Common myeloid progenitor, CD34-positive (primary cell): ENCODE results near the gene PMFBP1.

Experiments used
- CTCF ChIA-PET: fragments of 350-600 bp; sonication (Branson Sonifier 250); formaldehyde crosslinking; loops from one replicate; lab custom pipeline; 2021; ENCODE audit warnings: antibody characterized with exemption; lab: Charles Lee
- POLR2A ChIA-PET: fragments of 350-600 bp; sonication (Branson Sonifier 250); formaldehyde crosslinking; loops from one replicate; lab custom pipeline; 2021; ENCODE audit warnings: antibody characterized with exemption; lab: Charles Lee
- DNase-seq, 3 donors: peaks; one replicate each; pipeline versions ENCODE4 v3.0.0 to v3.0.0-alpha.2; 2013
- H3K27ac ChIP-seq, 2 experiments: 1 replicate in 1 of 2; 2 replicates in 1 of 2; pipeline ENCODE4 v1.7.0; 2013; ENCODE audit warnings: inconsistent platforms in 2 of 2, low read length in 2 of 2, mild to moderate bottlenecking in 2 of 2, low read depth in 1 of 2, moderate library complexity in 1 of 2; ENCODE audit not compliant: severe bottlenecking in 2 of 2, insufficient read depth in 1 of 2, poor library complexity in 1 of 2
- H3K27me3 ChIP-seq, 5 experiments: replicated peaks in 2 of 5; 1 replicate in 3 of 5; 2 replicates in 2 of 5; pipeline versions ENCODE4 v1.6.1 to v1.7.0; 2013; ENCODE audit warnings: low read length in 4 of 5, mild to moderate bottlenecking in 2 of 5, moderate library complexity in 2 of 5, inconsistent platforms in 1 of 5; ENCODE audit not compliant: insufficient read depth in 5 of 5, control insufficient read depth in 4 of 5
- H3K36me3 ChIP-seq, 4 experiments: 1 replicate in 2 of 4; 2 replicates in 2 of 4; pipeline versions ENCODE4 v1.6.1 to v1.7.0; 2013; ENCODE audit warnings: low read length in 3 of 4, control low read depth in 1 of 4, mild to moderate bottlenecking in 1 of 4; ENCODE audit not compliant: control insufficient read depth in 4 of 4, insufficient read depth in 4 of 4
- H3K4me1 ChIP-seq, 4 experiments: 1 replicate in 3 of 4; 2 replicates in 1 of 4; pipeline versions ENCODE4 v1.6.1 to v1.7.1; 2013; ENCODE audit warnings: low read length in 3 of 4, mild to moderate bottlenecking in 3 of 4, control low read depth in 1 of 4, inconsistent platforms in 1 of 4, moderate library complexity in 1 of 4; ENCODE audit not compliant: control insufficient read depth in 4 of 4, insufficient read depth in 4 of 4; ENCODE audit errors: control extremely low read depth in 1 of 4
- H3K4me3 ChIP-seq, 7 experiments: 1 replicate in 4 of 7; 2 replicates in 3 of 7; pipeline versions ENCODE4 v1.5.1 to v1.7.0; 2013; ENCODE audit warnings: mild to moderate bottlenecking in 7 of 7, low read length in 6 of 7, moderate library complexity in 6 of 7, inconsistent platforms in 2 of 7, low read depth in 2 of 7, control low read depth in 1 of 7; ENCODE audit not compliant: insufficient read depth in 4 of 7, control insufficient read depth in 1 of 7; ENCODE audit errors: extremely low read depth in 1 of 7
- H3K9me3 ChIP-seq, 5 experiments: 1 replicate in 4 of 5; 2 replicates in 1 of 5; pipeline versions ENCODE4 v1.6.1 to v1.7.1; 2013; ENCODE audit warnings: low read length in 4 of 5, mild to moderate bottlenecking in 2 of 5, inconsistent platforms in 1 of 5, low read depth in 1 of 5, moderate library complexity in 1 of 5; ENCODE audit not compliant: control insufficient read depth in 4 of 5, insufficient read depth in 2 of 5; ENCODE audit errors: control extremely low read depth in 1 of 5
- WGBS: methylation state at CpG from one replicate; pipeline ENCODE4 v1.1.5; 2013; ENCODE audit not compliant: insufficient coverage; 5-methylcytosine and 5-hydroxymethylcytosine counted together

The PMFBP1 gene

DNA sequence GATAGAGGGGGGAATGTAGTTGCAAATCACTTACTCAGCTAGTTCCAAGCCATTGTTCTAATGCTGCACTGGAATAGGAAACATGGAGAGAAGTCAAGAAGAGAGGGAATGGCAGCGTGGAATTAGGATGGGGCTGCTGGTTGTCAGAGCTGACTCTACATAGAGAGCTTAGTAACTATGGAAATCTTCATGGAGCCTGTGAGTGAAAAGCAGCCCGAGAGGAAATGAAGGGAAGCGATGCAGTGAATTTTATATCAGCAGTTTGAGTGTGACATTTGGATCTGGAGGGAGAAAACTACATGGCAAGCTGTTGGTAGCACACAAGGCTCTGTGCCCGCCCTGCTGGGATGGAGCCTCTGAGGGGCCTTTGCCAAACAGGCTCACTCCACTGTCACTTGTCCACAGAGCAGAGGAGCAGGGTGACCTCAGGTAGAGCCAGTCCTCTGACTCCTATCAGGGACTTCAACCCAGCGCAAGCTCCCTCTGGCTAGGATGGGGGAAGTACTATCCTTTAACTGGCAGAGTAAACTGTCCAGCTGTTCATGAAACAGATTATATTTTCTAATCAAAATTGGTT lies 27.9 kb upstream of the PMFBP1 start:
- Histone ChIP-seq H3K27ac (no peak overlapping the region), H3K4me3 (no peak overlapping the region), H3K9me3 (no peaks in the 10 kb centered on the region), H3K27me3 (no peaks in the 10 kb centered on the region), H3K36me3 (no peaks in the 10 kb centered on the region), H3K4me1 (peaks cover 9 to 29% (median 18%) of the 10 kb centered on the region in 4 experiments)
- WGBS = 96% methylated on average over 4 of the region's 5 CpGs
- ChIA-PET POLR2A (no interaction called here), CTCF (interaction anchor here (1.0 kb wide), 1 partner anchor 51 kb away, joined by 4 read pairs; no protein-coding TSS in a partner anchor)
- DNase-seq = no peak

DNA sequence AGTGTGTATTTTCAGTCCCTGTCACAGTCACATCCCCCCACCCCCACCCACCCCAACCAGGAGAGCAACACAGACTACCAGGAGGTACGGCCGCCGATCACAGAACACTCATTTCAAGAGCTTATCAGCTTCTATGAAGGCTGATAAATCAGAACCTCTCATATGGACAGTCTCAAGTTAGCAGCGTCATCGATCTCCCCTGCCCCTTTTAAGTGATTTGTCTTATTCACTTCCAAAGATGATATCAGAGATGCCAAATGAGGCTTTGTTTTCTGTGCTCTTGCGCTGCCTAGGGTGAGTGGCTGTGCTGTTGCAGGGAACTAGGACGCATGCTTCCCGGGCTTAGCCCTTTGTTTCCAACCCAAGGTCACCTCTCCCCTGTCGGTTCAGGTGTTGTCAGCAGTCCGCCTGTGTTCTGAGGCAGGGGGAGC lies 26.8 kb upstream of the PMFBP1 start:
- Histone ChIP-seq H3K27me3 (no peaks in the 10 kb centered on the region), H3K36me3 (no peaks in the 10 kb centered on the region), H3K4me1 (peaks cover 9 to 32% (median 15%) of the 10 kb centered on the region in 4 experiments), H3K27ac (no peak overlapping the region), H3K4me3 (no peak overlapping the region), H3K9me3 (no peaks in the 10 kb centered on the region)
- CTCF ChIA-PET = interaction anchor here (1.5 kb wide), 1 partner anchor 28 kb away, joined by 3 read pairs; no protein-coding TSS in a partner anchor
- POLR2A ChIA-PET = no interaction called here
- DNase-seq = no peak
- WGBS = 99% methylated on average over 10 of the region's 10 CpGs

DNA sequence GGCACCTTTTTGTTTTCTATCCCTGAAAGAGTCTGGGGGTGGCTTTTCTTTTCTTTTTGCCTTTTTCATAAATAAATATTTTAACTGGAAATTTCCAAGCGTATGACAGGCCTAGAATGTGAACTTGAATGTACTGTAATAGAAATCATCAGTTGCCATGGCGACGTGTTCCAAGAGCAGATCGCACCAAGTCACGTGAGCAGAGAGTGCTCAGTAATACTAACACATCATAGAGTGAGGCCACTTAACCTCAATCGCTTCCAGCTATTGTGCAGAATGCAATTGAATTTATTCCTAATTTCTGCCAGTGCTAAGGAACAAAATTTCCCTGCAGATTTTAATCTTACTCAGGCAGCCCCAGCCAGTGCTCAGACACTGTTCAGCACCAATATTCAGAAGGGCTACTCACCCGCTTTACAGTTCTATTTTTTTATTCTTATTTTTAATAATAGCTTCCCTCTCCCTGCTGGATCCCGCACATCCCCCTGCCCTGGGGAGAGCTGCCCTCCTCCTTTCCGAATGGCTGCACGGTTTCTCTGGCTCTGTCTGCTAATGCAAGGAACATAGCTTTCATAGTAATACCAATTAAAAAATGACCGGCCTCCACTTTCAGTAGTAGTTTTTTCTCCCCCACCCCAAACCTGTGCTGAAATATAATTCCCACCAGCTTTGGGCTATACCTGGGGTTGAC lies 26.2 kb upstream of the PMFBP1 start:
- Histone ChIP-seq H3K9me3 (no peaks in the 10 kb centered on the region), H3K27me3 (no peaks in the 10 kb centered on the region), H3K4me3 (no peak overlapping the region), H3K27ac (no peak overlapping the region), H3K36me3 (no peaks in the 10 kb centered on the region), H3K4me1 (peaks cover 5 to 26% (median 11%) of the 10 kb centered on the region in 4 experiments)
- POLR2A ChIA-PET = interaction anchor here (0.7 to 0.8 kb wide), 2 partner anchors 9 to 1678 kb away, joined by 3 read pairs; no protein-coding TSS in a partner anchor
- 99% methylated on average over 10 of the region's 11 CpGs for WGBS
- CTCF ChIA-PET = interaction anchor here (1.5 kb wide), 1 partner anchor 27 kb away, joined by 3 read pairs; no protein-coding TSS in a partner anchor
- no peak for DNase-seq

DNA sequence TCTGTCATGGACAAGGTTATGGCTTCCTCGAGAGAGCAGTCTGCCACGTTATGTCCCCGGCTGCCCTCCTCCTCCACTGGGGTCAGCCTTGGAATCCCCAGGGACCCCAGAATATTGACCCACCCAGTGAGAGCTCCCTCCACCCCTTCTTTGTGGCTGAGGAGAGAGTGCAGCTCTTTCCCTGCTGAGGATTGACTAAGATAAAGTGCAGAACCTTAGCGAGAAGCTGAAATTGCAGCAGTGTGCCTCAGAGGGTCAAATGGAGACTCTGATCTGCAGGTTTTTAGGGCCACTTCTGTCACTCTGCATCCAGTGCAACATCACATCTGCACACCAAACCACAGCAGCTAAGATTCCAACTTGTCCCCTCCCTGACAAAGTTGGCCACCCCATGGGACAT lies 25.6 kb upstream of the PMFBP1 start:
- Histone ChIP-seq H3K27me3 (no peaks in the 10 kb centered on the region), H3K36me3 (no peaks in the 10 kb centered on the region), H3K9me3 (no peaks in the 10 kb centered on the region), H3K4me3 (no peak overlapping the region), H3K4me1 (peaks cover 1 to 19% (median 6%) of the 10 kb centered on the region in 4 experiments), H3K27ac (no peak overlapping the region)
- WGBS = 100% methylated on average over 3 of the region's 4 CpGs
- POLR2A ChIA-PET = interaction anchor here (0.8 kb wide), 1 partner anchor 1678 kb away, joined by 3 read pairs; no protein-coding TSS in a partner anchor
- no peak for DNase-seq
- CTCF ChIA-PET = interaction anchor here (1.5 to 1.9 kb wide), 2 partner anchors 9 to 26 kb away, joined by 3 to 4 read pairs; no protein-coding TSS in a partner anchor

DNA sequence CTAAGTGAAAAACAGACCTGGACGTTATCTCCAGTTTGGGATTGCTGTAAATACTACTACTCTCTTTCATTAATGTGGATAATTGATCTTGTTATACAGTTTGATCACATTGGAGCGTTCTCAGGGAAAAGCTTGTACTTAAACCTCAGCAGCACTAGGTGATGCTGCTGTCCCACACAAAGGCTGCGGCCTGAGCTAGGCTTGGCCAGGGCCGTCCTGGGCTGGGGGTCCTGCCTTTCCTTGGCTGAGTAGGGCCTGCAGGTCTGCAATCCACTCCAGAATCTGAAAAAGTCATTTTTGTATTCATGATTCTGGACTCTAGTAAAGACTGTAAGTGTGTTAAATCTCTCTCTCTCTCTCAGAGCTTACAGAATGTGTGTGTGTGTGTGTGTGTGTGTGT lies 23.7 kb upstream of the PMFBP1 start:
- WGBS = 100% methylated on average over 3 of the region's 4 CpGs
- no peaks in the 10 kb centered on the region for H3K36me3 ChIP-seq
- H3K9me3 ChIP-seq = no peaks in the 10 kb centered on the region
- H3K27ac ChIP-seq = no peak overlapping the region
- no peaks in the 10 kb centered on the region for H3K27me3 ChIP-seq
- CTCF ChIA-PET = interaction anchor here (1.9 kb wide), 1 partner anchor 11 kb away, joined by 4 read pairs; no protein-coding TSS in a partner anchor
- POLR2A ChIA-PET = no interaction called here
- peaks cover 0 to 7% (median 0%) of the 10 kb centered on the region in 4 experiments for H3K4me1 ChIP-seq
- no peak overlapping the region for H3K4me3 ChIP-seq
- no peak for DNase-seq

DNA sequence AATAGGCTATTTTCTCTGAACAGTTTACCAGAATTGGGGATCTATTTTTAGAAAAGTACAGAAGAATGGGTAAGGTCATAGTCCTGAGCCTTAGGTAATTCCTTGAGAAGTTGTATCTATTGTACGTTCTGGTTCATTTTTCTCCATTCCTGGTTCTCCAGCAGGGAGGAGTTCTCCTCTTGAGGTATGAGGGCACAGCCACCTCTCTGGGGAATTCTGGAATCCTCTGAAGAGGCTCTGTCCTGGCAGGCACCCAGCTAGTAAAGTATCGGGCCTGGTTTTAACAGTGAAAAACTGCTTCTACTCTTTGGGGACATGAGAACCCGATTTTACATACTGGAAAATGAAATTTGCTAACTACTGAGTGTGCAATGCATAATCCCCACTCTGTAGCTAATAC lies 19.6 kb upstream of the PMFBP1 start:
- H3K27me3 ChIP-seq = no peaks in the 10 kb centered on the region
- no peak overlapping the region for H3K4me3 ChIP-seq
- peaks cover 0 to 7% (median 0%) of the 10 kb centered on the region in 4 experiments for H3K4me1 ChIP-seq
- POLR2A ChIA-PET = no interaction called here
- H3K9me3 ChIP-seq = peaks cover 0 to 3% (median 0%) of the 10 kb centered on the region in 5 experiments
- DNase-seq = no peak
- peaks cover 0 to 2% (median 0%) of the 10 kb centered on the region in 4 experiments for H3K36me3 ChIP-seq
- CTCF ChIA-PET = interaction anchor here (0.8 kb wide), 1 partner anchor 104 kb away, joined by 3 read pairs; no protein-coding TSS in a partner anchor
- 95% methylated on average over 3 of the region's 3 CpGs for WGBS
- no peak overlapping the region for H3K27ac ChIP-seq
